ENCODE data around the gene COL18A1. TPM values are rescaled to one million over a fixed set of nuclear protein-coding genes. Genes with fewer than 3 reads are reported as not detected.

The COL18A1 gene
- total RNA-seq, 1 experiment from 2014 or later = 77.0 TPM

- Histone ChIP-seq H3K9me3 (ENCODE audit: low read length) (no peaks in the 10 kb centered on the region), H3K27me3 (ENCODE audit: low read length) (no peaks in the 10 kb centered on the region), H3K9me2 (replicated peaks; ENCODE audit: low read length) (no peaks in the 10 kb centered on the region), H3K36me3 (ENCODE audit: low read depth, low read length) (no peaks in the 10 kb centered on the region), H3F3A (ENCODE audit: low read length, unreplicated experiment) (no peaks in the 10 kb centered on the region), H4K20me1 (ENCODE audit: low read length) (no peaks in the 10 kb centered on the region), H2AFZ (ENCODE audit: low read length) (peak overlapping the region; percentile 75), H3K4me3 (ENCODE audit: low read length) (peak overlapping the region; percentile 58; the same call in 1 of the 2 replicates), H3K4me2 (ENCODE audit: low read length) (peak overlapping the region; percentile 81), H3K4me1 (ENCODE audit: insufficient read depth, low read length) (peaks cover 6% of the 10 kb centered on the region; the same call in 1 of the 2 replicates), H3K27ac (ENCODE audit: low read length) (peak overlapping the region; percentile 44), H3K9ac (ENCODE audit: low read length) (peak overlapping the region; percentile 55), H3K79me2 (ENCODE audit: low read length) (peaks cover 12% of the 10 kb centered on the region)
- peak; percentile 2; the same call in 1 of the 2 replicates for ATAC-seq
- ChIA-PET CTCF (no interaction called here), POLR2A (ENCODE audit: unreplicated experiment) (no interaction called here)
- TF ChIP-seq EZH2 (IDR thresholded peaks at IDR 0.05; ENCODE audit: low read length, unreplicated experiment) = no peak
- no peak for TF ChIP-seq CTCF (conservative IDR thresholded peaks at IDR 0.05; ENCODE audit: low read depth, low read length)
- no peak for TF ChIP-seq EZH2phosphoT487 (IDR thresholded peaks at IDR 0.05; ENCODE audit: borderline replicate concordance, low read length)
- no TSS peak for BruUV-seq (replicated peaks)
- intact Hi-C loops (cut with micrococcal nuclease) = loop anchor here (1.0 to 2.0 kb wide), 4 partner anchors 52 to 298 kb away; no protein-coding TSS in a partner anchor
- no peak for DNase-seq
These were observed 33.6 kb downstream of the COL18A1 start for GRCh38 chr21:45438391-45439145.

- DNase-seq = peak; percentile 90
- Histone ChIP-seq H3K79me2 (ENCODE audit: low read length) (peaks cover 10% of the 10 kb centered on the region; the same call in 1 of the 2 replicates), H3K4me1 (ENCODE audit: insufficient read depth, low read length) (peaks cover 6% of the 10 kb centered on the region; the same call in 1 of the 2 replicates), H3K36me3 (ENCODE audit: low read depth, low read length) (no peaks in the 10 kb centered on the region), H3F3A (ENCODE audit: low read length, unreplicated experiment) (no peaks in the 10 kb centered on the region), H3K9ac (ENCODE audit: low read length) (peak overlapping the region; percentile 55), H3K9me3 (ENCODE audit: low read length) (no peaks in the 10 kb centered on the region), H3K4me2 (ENCODE audit: low read length) (peak overlapping the region; percentile 81), H3K9me2 (replicated peaks; ENCODE audit: low read length) (no peaks in the 10 kb centered on the region), H3K4me3 (ENCODE audit: low read length) (peak overlapping the region; percentile 58), H3K27me3 (ENCODE audit: low read length) (no peaks in the 10 kb centered on the region), H2AFZ (ENCODE audit: low read length) (peak overlapping the region; percentile 75), H4K20me1 (ENCODE audit: low read length) (no peaks in the 10 kb centered on the region), H3K27ac (ENCODE audit: low read length) (peak overlapping the region; percentile 44)
- BruUV-seq (replicated peaks) = no TSS peak
- intact Hi-C loops (cut with micrococcal nuclease) = loop anchor here (1.0 to 2.0 kb wide), 4 partner anchors 53 to 299 kb away; no protein-coding TSS in a partner anchor
- no peak for TF ChIP-seq EZH2 (IDR thresholded peaks at IDR 0.05; ENCODE audit: low read length, unreplicated experiment)
- peak; percentile 94 for TF ChIP-seq CTCF (conservative IDR thresholded peaks at IDR 0.05; ENCODE audit: low read depth, low read length)
- TF ChIP-seq EZH2phosphoT487 (IDR thresholded peaks at IDR 0.05; ENCODE audit: borderline replicate concordance, low read length) = no peak
- ATAC-seq = peak; percentile 89
- CTCF ChIA-PET = no interaction called here
- POLR2A ChIA-PET (ENCODE audit: unreplicated experiment) = no interaction called here
These were observed 34.4 kb downstream of the COL18A1 start for GRCh38 chr21:45439161-45439872.
